GM19467 (cell line): ENCODE measurements around the gene GPALPP1.
"Not testable (repeated sequence)": the region's sequence is repeated elsewhere in the genome, so short reads cannot be mapped to it uniquely, and the experiment has no call there.

Experiments
- ATAC-seq: cut with Tn5 transposase; IDR thresholded peaks from one replicate; pipeline ENCODE4 v1.9.1; 2021; ENCODE audit warnings: mild to moderate bottlenecking, moderate library complexity; ENCODE audit not compliant: unreplicated experiment

GPALPP1 gene

DNA sequence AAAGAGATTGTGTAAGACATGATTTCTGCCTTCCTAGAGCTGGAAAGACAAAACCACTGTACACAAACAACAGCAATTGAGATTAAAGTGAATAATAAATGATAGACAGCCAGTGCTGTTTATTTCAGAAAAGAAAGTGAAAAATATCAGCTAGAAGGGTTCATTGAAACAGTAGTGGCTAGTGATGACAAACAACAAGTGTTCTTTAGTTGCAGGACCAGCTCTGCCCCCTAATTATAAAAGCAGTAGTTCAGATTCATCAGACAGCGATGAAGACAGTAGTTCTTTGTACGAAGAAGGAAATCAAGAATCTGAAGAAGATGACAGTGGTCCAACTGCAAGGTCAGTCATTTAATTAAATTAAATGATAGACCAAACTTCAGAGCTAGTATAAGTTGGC is 14.8 kb downstream of the GPALPP1 start:
- ATAC-seq: no peak

DNA sequence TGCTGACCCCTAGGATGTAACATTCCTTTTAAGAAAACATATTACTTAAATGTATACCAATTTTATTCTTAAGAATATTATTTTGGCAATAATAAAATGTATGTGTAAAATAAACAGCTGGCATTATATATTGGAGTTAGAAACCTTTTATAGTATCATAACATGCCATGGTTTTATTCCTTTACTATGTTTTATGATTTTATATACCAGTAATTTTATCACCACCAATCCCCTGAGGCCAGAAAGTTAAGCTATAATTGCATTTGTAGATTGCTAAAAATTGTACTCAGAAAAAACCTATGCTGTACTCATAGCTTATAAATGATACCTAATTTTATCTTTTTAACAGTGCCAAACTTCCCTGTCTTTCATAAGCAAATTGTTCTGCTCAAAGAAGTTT is 17.9 kb downstream of the GPALPP1 start:
- ATAC-seq: no peak

- ATAC-seq: no peak
These were observed 18.5 kb downstream of the GPALPP1 start for GRCh38 chr13:45007823-45008222.

DNA sequence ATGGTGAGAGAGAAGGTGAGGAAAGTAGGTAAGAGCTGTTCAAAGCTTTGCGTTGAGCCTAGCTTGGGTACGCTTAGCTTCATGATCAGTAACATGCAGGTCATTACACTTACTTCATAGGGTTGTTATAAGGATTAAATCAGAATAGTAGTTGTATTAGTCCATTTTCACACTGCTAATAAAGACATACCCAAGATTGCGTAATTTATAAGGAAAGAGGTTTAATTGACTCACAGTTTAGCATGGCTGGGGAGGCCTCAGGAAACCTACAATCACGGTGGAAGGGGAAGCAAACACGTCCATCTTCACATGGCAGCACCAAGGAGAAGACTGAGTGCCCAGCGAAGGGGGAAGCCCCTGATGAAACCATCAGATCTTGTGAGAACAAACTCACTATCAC is 21.9 kb downstream of the GPALPP1 start:
- no peak for ATAC-seq

DNA sequence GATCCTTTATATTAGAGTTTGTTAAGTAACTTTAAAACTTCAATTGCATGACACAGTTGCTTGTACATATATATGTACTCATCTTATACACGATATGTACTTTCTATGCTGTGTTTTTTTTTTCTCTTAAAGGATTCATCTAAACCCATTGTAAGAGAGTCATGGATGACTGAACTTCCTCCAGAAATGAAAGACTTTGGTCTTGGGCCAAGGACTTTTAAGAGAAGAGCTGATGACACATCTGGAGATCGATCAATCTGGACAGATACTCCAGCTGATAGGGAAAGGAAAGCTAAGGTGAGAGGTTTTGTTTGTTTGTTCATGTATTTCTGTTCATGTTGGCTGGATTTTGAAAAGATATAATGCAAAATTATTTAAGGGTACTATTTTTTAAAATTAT is 26.0 kb downstream of the GPALPP1 start:
- no peak for ATAC-seq

DNA sequence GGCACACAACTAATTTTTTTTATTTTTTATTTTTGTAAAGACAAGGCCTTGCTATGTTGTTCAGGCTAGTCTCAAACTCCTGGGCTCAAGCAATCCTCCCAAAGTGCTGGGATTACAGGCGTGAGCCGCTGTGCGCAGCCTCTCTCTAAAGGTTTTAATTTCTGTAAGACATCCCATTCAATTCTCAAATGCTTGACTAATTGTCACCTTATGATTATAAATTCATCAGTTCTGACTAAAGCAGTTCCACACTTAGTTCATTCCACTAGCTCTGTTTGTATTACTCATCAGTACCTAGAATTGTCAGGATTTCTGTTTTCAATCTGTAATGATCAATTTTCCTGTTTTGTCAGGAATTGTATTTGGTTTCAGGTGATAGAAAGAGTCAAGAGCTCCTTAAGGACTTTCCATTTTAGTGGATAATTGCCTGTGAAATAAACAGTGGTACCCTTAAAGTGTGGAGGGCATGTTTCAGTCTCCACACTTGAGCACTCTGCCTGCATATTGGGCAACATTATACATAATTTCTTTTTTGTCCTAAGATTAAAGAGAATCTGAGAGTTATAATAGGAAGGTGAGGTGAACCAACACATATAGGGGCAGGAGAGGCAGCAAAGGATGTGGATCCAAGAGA is 27.6 kb downstream of the GPALPP1 start:
- ATAC-seq: no peak

DNA sequence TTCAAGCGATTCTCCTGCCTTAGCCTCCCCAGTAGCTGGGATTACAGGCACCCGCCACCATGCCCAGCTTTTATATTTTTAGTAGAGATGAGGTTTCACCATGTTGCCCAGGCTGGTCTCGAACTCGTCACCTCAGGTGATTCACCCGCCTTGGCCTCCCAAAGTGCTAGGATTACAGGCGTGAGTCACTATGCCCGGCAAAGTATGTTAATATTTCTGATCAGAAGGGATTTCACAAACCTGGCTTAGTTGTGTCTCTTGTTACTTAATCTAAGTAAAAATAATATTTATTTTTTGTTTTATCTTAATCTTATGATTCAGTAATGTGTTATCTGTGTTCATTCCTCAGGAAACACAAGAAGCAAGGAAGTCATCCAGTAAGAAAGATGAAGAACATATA is 30.6 kb downstream of the GPALPP1 start:
- not testable (repeated sequence) for ATAC-seq

DNA sequence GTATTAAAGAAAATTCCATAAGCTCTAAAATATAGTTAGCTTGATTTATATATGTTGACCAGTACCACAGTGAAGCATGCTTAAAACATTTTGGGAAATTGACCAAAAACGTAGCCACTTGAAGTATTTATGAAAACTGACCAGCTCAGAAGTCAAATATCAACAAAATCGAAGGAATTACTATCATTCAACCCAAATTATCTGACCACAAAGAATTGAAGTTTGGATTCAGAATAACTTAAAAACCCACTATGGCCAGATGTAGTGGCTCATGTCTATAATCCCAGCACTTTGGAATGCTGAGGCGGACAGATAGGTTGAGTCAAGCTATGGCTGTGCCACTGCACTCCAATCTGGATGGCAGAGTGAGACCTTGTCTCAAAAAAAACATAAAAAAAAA is 31.9 kb downstream of the GPALPP1 start:
- no peak for ATAC-seq

GRCh38 chr13:45024847-45025246 is 35.5 kb downstream of the GPALPP1 start:
- no peak for ATAC-seq

DNA sequence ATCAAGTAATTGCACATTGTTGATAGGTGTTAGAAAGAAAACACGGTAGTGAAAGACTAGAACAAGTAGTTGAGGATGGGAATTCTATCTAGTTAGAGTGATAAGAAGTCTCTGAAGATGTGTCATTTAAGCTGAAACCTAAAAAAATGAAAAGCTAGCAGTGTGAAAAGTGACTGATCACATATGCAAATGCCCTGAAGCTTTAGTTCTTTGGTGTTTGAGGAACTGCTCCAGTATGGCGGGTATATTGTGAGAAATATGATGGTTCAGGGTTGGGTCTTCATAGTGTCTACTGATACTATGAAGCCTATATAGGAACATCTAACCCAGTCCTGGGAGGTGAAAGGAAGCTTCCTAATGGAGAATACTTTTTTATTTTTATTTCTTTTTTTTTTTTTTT is 45.0 kb downstream of the GPALPP1 start:
- ATAC-seq: no peak

DNA sequence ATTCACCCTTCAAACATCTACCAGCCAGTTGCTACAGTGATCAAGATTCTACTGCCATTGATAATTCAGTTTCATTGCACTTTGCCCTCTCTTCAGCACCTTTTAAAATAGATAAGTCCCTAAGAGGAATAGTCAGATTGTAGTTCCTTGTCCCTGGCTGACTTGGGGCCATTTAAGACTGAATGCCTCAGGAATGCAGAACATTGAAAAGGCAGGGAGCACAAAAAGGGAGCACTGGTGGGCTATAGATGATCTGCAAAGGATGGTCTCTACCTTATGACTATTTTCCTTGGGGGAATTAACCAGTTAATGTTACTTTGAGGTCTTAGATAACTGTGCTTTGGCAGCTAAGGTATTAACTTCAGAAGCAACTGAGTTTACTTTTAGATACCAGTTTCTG is 46.9 kb downstream of the GPALPP1 start:
- no peak for ATAC-seq

GRCh38 chr13:45040173-45040572 is 50.8 kb downstream of the GPALPP1 start:
- no peak for ATAC-seq

- no peak for ATAC-seq
These were observed 51.3 kb downstream of the GPALPP1 start for GRCh38 chr13:45040622-45041021.

GRCh38 chr13:45042539-45042938 is 53.2 kb downstream of the GPALPP1 start:
- no peak for ATAC-seq

GRCh38 chr13:45046445-45046844 is 57.1 kb downstream of the GPALPP1 start:
- no peak for ATAC-seq

- no peak for ATAC-seq
These were observed 58.3 kb downstream of the GPALPP1 start for GRCh38 chr13:45047394-45048310.

- ATAC-seq: no peak
These were observed 59.6 kb downstream of the GPALPP1 start for GRCh38 chr13:45048890-45049407.

- ATAC-seq: no peak
These were observed 60.1 kb downstream of the GPALPP1 start for GRCh38 chr13:45049478-45049877.

GRCh38 chr13:45051315-45051714 is 62.0 kb downstream of the GPALPP1 start:
- ATAC-seq: no peak

DNA sequence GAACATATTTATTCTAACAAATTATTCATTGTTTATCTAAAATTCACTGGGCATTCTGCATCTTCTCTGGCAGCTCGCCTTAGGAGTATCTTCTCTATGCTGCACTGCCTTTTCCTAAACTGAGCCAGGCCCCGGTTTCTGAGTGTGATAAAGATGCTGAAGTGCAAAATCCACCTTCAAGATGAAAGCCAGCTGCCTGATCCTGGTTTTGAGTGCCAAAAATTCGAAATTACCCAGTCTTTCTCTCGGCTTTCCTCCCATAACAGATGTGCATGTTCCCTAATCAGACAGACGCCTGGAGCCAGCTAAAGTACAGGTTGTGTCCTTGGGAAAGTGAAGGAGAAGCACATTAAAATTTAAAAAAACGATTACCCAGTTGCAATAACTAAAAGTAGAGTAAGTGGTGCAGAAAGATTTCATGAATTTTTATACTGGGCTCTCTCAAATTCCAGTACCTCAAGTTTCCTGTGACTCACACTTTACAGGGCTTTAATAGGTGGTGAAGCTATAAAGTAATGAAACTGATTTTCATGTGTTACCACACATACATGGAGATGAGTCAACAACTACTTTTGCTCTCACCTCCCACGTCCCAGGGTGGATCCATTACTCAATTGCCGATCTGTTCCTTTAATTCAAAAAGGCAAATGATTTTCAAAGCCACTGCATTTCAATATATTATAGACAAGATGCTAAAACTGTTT is 66.0 kb downstream of the GPALPP1 start:
- ATAC-seq: no peak

GRCh38 chr13:45055902-45056648 is 66.7 kb downstream of the GPALPP1 start:
- no peak for ATAC-seq
